OCI-LY3 (cell line): Measurements from ENCODE around the gene SAMD4A.

Experiments used
- H2AFZ ChIP-seq: fragments of 200-600, 300-600 bp; shearing (Covaris generic); 2 replicates; pipeline ENCODE4 v1.6.0; 2014; ENCODE audit warnings: antibody characterized with exemption, low read depth, low read length
- H3K27ac ChIP-seq: fragments of 200-600, 300-600 bp; sonication (generic); 2 replicates; pipeline ENCODE4 v1.5.1; 2014; ENCODE audit warnings: mild to moderate bottlenecking, low read length, moderate library complexity, mixed read lengths
- H3K27me3 ChIP-seq: fragments of 200-600, 300-600 bp; sonication (generic); 2 replicates; pipeline ENCODE4 v1.6.1; 2014; ENCODE audit warnings: low read depth, low read length, mixed read lengths
- H3K36me3 ChIP-seq: fragments of 200-600, 300-600 bp; sonication (generic); replicated peaks from 2 replicates; pipeline ENCODE3; 2014; ENCODE audit warnings: low read depth, low read length, mixed read lengths
- H3K4me1 ChIP-seq: fragments of 300-600, 200-600 bp; sonication (generic); 2 replicates; pipeline ENCODE4 v1.6.1; 2014; ENCODE audit warnings: low read length, mixed read lengths
- H3K4me2 ChIP-seq: fragments of 200-600, 300-600 bp; sonication (generic); 2 replicates; pipeline ENCODE4 v1.6.1; 2014; ENCODE audit warnings: low read length, mixed read lengths
- H3K4me3 ChIP-seq: fragments of 300-600, 200-600 bp; sonication (generic); 2 replicates; pipeline ENCODE4 v1.5.1; 2014; ENCODE audit warnings: antibody characterized with exemption, mild to moderate bottlenecking, low read length, moderate library complexity
- H3K79me2 ChIP-seq: fragments of 300-600, 200-600 bp; shearing (Covaris generic); 2 replicates; pipeline ENCODE4 v1.6.1; 2014; ENCODE audit warnings: mild to moderate bottlenecking, low read length, mixed read lengths
- H3K9ac ChIP-seq: fragments of 300-600, 200-600 bp; shearing (Covaris generic); 2 replicates; pipeline ENCODE4 v1.6.0; 2014; ENCODE audit warnings: mild to moderate bottlenecking, low read length, moderate library complexity
- H3K9me3 ChIP-seq: fragments of 200-600, 300-600 bp; shearing (Covaris generic); 2 replicates; pipeline ENCODE4 v1.6.1; 2014; ENCODE audit warnings: low read length, mixed read lengths; ENCODE audit not compliant: insufficient read depth
- H4K20me1 ChIP-seq: fragments of 200-600, 300-600 bp; sonication (generic); 2 replicates; pipeline ENCODE4 v1.6.1; 2016; ENCODE audit warnings: low read length, mixed read lengths; ENCODE audit not compliant: insufficient read depth
- CTCF ChIP-seq: fragments of 200-600, 300-600 bp; sonication (generic); IDR thresholded peaks from 2 replicates; pipeline ENCODE4 v1.5.1; 2014; ENCODE audit warnings: antibody characterized with exemption, low read length, low read depth
- EZH2phosphoT487 ChIP-seq: fragments of 200-600 bp; shearing (Covaris generic); IDR thresholded peaks from 2 replicates; pipeline ENCODE4 v1.6.1; 2018; ENCODE audit warnings: antibody characterized with exemption, mixed run types, low read depth

The SAMD4A gene

GRCh38 chr14:54709867-54710266 is 142.9 kb downstream of the SAMD4A start:
- Histone ChIP-seq H3K9ac (no peak overlapping the region), H2AFZ (no peak overlapping the region), H3K4me3 (no peak overlapping the region), H3K4me2 (no peak overlapping the region), H4K20me1 (no peaks in the 10 kb centered on the region), H3K79me2 (no peaks in the 10 kb centered on the region), H3K27ac (no peak overlapping the region), H3K4me1 (no peaks in the 10 kb centered on the region), H3K27me3 (peaks cover 5% of the 10 kb centered on the region; the same call in 1 of the 2 replicates), H3K9me3 (no peaks in the 10 kb centered on the region), H3K36me3 (no peaks in the 10 kb centered on the region)
- TF ChIP-seq EZH2phosphoT487 = no peak
- TF ChIP-seq CTCF = no peak

- TF ChIP-seq EZH2phosphoT487 = no peak
- no peak for TF ChIP-seq CTCF
- Histone ChIP-seq H3K27me3 (peaks cover 10% of the 10 kb centered on the region; the same call in 1 of the 2 replicates), H4K20me1 (no peaks in the 10 kb centered on the region), H3K79me2 (no peaks in the 10 kb centered on the region), H3K4me3 (no peak overlapping the region), H3K9me3 (no peaks in the 10 kb centered on the region), H3K27ac (no peak overlapping the region), H3K4me1 (peaks cover 3% of the 10 kb centered on the region; the same call in 1 of the 2 replicates), H3K9ac (no peak overlapping the region), H2AFZ (no peak overlapping the region), H3K4me2 (no peak overlapping the region), H3K36me3 (no peaks in the 10 kb centered on the region)
These were observed 144.4 kb downstream of the SAMD4A start for GRCh38 chr14:54711312-54711711.

GRCh38 chr14:54711812-54712464 is 145.0 kb downstream of the SAMD4A start:
- no peaks in the 10 kb centered on the region for H4K20me1 ChIP-seq
- H3K4me2 ChIP-seq = no peak overlapping the region
- TF ChIP-seq EZH2phosphoT487 (no peak), CTCF (no peak)
- no peaks in the 10 kb centered on the region for H3K79me2 ChIP-seq
- no peak overlapping the region for H3K4me3 ChIP-seq
- H3K27ac ChIP-seq = no peak overlapping the region
- H2AFZ ChIP-seq = no peak overlapping the region
- H3K4me1 ChIP-seq = peaks cover 3% of the 10 kb centered on the region; the same call in 1 of the 2 replicates
- H3K9me3 ChIP-seq = no peaks in the 10 kb centered on the region
- no peak overlapping the region for H3K9ac ChIP-seq
- H3K36me3 ChIP-seq = no peaks in the 10 kb centered on the region
- peaks cover 10% of the 10 kb centered on the region; the same call in 1 of the 2 replicates for H3K27me3 ChIP-seq

- H3K4me3 ChIP-seq = no peak overlapping the region
- H3K4me1 ChIP-seq = peaks cover 3% of the 10 kb centered on the region; the same call in 1 of the 2 replicates
- TF ChIP-seq CTCF = no peak
- TF ChIP-seq EZH2phosphoT487 = no peak
- H3K27ac ChIP-seq = no peak overlapping the region
- no peak overlapping the region for H3K9ac ChIP-seq
- no peaks in the 10 kb centered on the region for H3K9me3 ChIP-seq
- no peaks in the 10 kb centered on the region for H4K20me1 ChIP-seq
- H3K79me2 ChIP-seq = no peaks in the 10 kb centered on the region
- H3K36me3 ChIP-seq = no peaks in the 10 kb centered on the region
- H2AFZ ChIP-seq = no peak overlapping the region
- peaks cover 10% of the 10 kb centered on the region; the same call in 1 of the 2 replicates for H3K27me3 ChIP-seq
- H3K4me2 ChIP-seq = no peak overlapping the region
These were observed 145.7 kb downstream of the SAMD4A start for GRCh38 chr14:54712465-54713200.
